Ramos (cell line): Measurements from ENCODE around the gene DIS3L.
"Not testable (repeated sequence)": the region's sequence is repeated elsewhere in the genome, so short reads cannot be mapped to it uniquely, and the experiment has no call there.

ENCODE experiments used
- in situ Hi-C: fragments of 300-500 bp; cut with MboI; formaldehyde crosslinking; loops from one replicate; pipeline ENCODE4 v1.14.3; 2022; ENCODE audit warnings: low sequenced_read_pairs; ENCODE audit not compliant: unreplicated experiment

DIS3L gene

GRCh38 chr15:66293419-66294156 is at the start of gene DIS3L:
Gene DIS3L (plus strand): TSS chr15:66293568. CDS start chr15:66293597, 29 bp downstream.
- in situ Hi-C loops, result loop anchor here (25.0 kb wide), 1 partner anchor 656 kb away; no protein-coding TSS in a partner anchor

- in situ Hi-C loops, result not testable (repeated sequence)
Observed at GRCh38 chr15:66245832-66246231, 47.5 kb upstream of the DIS3L start.

- in situ Hi-C loops, result no loop called here
Observed at GRCh38 chr15:66246937-66247336, 46.4 kb upstream of the DIS3L start.

- in situ Hi-C loops, result no loop called here
Observed at GRCh38 chr15:66249605-66250174, 43.7 kb upstream of the DIS3L start.

GRCh38 chr15:66251065-66251789 is 42.1 kb upstream of the DIS3L start:
- in situ Hi-C loops, result no loop called here

- in situ Hi-C loops, result no loop called here
Observed at GRCh38 chr15:66251790-66252684, 41.3 kb upstream of the DIS3L start.

- in situ Hi-C loops, result no loop called here
Observed at GRCh38 chr15:66252685-66253417, 40.5 kb upstream of the DIS3L start.

- in situ Hi-C loops, result no loop called here
Observed at GRCh38 chr15:66253418-66254088, 39.8 kb upstream of the DIS3L start, which contains the start of gene MEGF11. Gene MEGF11 (minus strand): TSS chr15:66253750. CDS start chr15:66128403, 125,347 bp downstream.

- in situ Hi-C loops, result no loop called here
Observed at GRCh38 chr15:66254089-66254950, 39.0 kb upstream of the DIS3L start.

- in situ Hi-C loops, result no loop called here
Observed at GRCh38 chr15:66254951-66255676, 38.3 kb upstream of the DIS3L start.

GRCh38 chr15:66256692-66257091 is 36.7 kb upstream of the DIS3L start:
- in situ Hi-C loops, result no loop called here

GRCh38 chr15:66261056-66261455 is 32.3 kb upstream of the DIS3L start:
- in situ Hi-C loops, result no loop called here

GRCh38 chr15:66262837-66263236 is 30.5 kb upstream of the DIS3L start:
- in situ Hi-C loops, result not testable (repeated sequence)

- in situ Hi-C loops, result no loop called here
Observed at GRCh38 chr15:66264859-66265513, 28.4 kb upstream of the DIS3L start.

- in situ Hi-C loops, result no loop called here
Observed at GRCh38 chr15:66269326-66270090, 23.9 kb upstream of the DIS3L start.

- in situ Hi-C loops, result no loop called here
Observed at GRCh38 chr15:66270932-66271331, 22.4 kb upstream of the DIS3L start.
